GM19328 (cell line): ENCODE data around the gene ERC2.
"Not testable (repeated sequence)": the region's sequence is repeated elsewhere in the genome, so short reads cannot be mapped to it uniquely, and the experiment has no call there.

Experiments used
- ATAC-seq: cut with Tn5 transposase; IDR thresholded peaks from one replicate; pipeline ENCODE4 v1.9.1; 2021; ENCODE audit warnings: mild to moderate bottlenecking, moderate library complexity; ENCODE audit not compliant: unreplicated experiment

The ERC2 gene

DNA sequence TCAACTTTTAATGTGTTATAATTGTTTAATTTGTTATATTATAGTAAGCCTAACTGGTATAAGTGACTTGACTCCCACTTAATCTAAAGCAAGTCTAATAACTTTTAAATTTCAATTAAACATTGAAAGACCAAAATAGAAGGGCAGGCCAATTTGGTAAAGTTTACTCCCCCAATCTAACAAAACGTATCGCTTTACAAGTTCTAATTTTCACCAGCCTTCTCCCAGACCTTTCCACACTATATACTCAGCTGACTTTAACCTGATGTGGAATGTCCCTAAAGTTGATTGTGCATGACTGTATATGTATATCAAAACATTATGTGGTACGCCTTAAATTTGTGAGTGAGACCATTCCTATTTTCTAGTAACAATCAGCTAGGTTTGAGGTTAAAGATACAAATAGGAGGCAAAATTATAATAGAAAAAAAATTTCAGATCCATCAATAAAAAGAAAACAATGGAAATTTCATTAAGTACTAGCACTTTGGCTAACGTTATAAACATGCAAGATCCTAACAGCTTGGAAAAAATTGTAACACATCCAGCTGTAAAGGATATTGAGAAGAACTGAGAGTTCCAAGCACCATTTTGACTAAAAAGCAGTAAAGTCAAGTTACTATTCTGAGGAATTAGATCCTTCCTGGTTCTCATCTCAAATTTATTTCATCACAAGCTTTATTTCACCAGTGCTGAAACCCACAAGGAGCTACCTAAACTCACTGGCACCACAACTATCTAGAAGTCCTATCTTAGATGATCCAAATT is 199.5 kb downstream of the ERC2 start:
- ATAC-seq = no peak

- ATAC-seq = not testable (repeated sequence)
Measured at GRCh38 chr3:56261852-56262251, 206.4 kb downstream of the ERC2 start.

- ATAC-seq = no peak
Measured at GRCh38 chr3:56260262-56260661, 208.0 kb downstream of the ERC2 start.

- no peak for ATAC-seq
Measured at GRCh38 chr3:56257826-56258225, 210.4 kb downstream of the ERC2 start.

DNA sequence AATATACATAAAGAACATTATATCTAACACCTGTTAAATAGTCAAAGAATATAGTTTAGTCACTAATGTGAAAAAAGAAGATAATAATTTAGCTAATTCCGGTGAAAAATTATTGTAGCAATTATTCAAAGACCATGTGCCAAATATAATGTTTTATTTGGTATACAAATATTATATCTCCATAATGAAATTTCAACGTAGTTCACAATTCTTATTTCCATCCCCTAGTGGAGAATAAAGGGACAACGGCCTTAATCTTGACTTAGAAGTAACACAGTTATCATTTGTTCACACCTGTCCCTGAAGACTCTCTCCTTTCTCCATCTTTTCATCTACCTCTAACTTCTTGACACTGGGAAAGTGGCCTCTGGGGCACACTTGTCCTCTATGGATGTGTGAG is 213.4 kb downstream of the ERC2 start:
- ATAC-seq = no peak

- ATAC-seq = no peak
Measured at GRCh38 chr3:56253941-56254665, 214.2 kb downstream of the ERC2 start.

GRCh38 chr3:56251343-56251945 is 216.8 kb downstream of the ERC2 start:
- no peak for ATAC-seq

DNA sequence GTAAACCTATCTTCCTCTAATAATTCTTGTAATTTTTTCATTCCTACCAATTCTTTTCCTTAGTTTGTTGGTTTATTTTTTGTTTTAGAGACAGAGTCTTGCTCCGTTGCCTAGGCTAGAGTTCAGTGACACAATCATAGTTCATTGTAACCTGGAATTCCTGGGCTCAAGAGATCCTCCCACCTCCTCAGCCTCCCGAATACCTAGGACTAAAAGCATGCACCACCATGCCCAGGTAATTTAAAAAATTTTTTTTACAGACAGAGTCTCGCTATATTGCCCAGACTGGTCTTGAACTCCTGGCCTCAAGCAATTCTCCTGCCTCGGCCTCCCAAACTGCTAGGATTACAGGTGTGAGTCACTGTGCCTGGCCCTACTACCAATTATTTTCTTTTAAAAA is 220.2 kb downstream of the ERC2 start:
- no peak for ATAC-seq

DNA sequence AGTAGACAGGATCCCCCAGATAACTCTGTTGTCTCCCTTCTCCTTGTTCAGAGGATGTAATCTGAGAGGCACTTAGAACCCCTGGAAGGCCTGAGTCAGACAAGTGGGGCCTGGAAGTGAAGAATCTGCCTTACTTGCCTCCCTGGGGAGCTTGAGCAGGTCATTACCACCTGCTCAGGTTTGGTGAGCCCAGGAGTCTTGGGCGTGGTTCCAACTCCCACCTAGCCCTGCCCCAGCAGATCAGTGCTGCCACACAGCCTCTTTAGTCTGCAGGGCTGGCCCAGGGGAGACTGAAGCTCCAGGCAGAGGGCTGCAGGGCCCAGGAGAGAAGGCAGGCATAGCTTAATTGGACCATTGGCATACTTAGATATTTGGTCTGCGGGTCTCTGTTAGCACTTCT is 230.0 kb downstream of the ERC2 start:
- ATAC-seq = no peak

DNA sequence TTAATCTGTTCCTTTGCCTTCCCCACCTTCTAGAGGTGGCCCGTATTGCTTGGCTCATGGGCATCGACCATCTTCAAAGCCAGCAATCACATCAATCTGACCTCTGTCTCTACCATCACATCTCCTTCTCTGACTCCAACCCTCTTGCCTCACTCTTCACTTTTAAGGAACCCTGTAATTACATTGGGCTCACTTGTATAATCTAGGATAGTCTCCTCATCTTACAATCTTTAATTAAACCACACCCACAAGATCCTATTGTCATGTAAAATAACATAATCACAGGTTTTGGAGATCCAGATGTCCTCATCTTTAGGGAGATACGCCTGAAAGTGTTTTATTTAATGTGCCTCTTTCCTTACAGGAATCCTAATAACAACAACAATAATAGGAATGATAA is 234.5 kb downstream of the ERC2 start:
- ATAC-seq = no peak

- ATAC-seq = no peak
Measured at GRCh38 chr3:56229311-56229710, 239.0 kb downstream of the ERC2 start.

DNA sequence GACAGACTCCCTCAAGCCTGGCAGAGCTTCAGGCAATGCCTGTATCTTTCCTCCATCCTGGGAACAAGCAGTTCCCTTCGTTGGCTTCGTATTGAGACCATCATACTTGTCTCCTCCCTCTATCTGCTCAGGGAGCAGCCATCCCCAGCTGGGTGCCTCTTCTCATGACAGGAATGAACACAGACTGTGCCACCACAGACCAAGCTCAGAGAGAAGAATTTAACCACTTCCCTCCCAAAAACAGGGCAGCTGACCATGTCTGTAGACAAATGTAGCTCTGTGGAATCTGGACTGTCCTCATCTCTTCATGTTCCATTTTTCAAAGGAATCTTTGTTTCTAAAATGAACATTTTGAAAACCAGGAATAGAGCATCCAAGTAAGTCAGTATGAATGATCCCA is 245.4 kb downstream of the ERC2 start:
- ATAC-seq = no peak

DNA sequence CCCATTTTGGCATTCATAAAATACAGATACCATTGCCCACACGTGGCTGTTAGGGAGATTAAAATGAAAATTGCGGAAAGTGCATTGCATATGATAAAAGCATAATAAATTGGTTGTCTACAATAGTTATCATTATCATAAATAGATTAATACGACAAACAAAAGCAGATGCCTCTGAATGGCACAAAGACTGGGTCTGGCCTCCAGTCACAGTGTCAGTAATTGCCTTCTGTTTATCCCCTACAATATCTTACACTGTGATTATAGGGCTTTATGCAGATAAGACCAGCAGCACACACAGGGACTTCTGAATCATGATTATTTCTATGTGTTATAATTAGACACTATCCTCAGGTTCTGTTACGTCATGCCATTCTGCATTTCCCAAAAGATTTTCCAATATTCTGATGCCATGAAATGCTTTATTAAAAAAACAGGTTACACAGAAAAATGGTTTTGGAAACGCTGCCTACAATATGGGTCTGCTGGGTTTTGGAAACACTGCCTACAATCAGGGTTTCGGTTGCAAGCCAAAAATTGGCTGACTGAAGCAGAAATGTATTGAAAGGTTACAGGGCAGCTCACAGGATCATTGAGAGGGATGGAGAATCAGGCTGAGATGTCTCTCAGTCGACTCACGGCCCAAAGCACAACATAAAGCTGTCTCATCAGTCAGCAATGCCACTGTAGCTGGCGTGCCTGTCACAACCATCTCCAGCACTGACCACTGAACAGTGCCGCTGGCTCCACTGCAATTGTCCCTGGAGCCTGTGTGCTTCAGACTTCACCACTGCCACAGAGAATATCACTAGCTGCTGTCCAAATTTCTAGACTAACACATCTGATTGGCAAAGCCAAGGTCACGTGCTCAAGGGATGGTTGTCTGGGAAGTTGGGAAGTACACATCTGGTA is 248.1 kb downstream of the ERC2 start:
- ATAC-seq = no peak

GRCh38 chr3:56209982-56210751 is 258.1 kb downstream of the ERC2 start:
- ATAC-seq = no peak

- ATAC-seq = no peak
Measured at GRCh38 chr3:56207922-56208321, 260.3 kb downstream of the ERC2 start.

- no peak for ATAC-seq
Measured at GRCh38 chr3:56205406-56205805, 262.9 kb downstream of the ERC2 start.

- ATAC-seq = no peak
Measured at GRCh38 chr3:56202997-56203396, 265.3 kb downstream of the ERC2 start.

DNA sequence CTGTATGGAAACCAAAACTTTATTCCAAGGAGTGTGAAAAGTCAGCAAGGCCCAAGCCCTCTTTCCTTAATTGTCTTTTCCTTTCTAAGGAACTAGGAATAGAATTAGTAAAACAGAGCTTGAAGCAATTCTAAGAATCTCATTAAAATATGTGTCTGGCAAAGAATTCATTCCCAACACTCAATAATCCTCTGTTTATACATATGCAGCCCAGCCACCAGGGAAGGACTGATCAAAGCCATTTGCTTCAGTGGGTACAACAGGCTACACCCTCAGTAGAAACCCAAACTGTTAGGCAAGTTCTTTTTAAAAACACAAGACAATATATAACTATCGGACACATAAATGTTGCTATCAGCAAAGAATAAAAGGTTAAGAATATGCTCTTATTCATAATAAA is 266.9 kb downstream of the ERC2 start:
- ATAC-seq = no peak

- no peak for ATAC-seq
Measured at GRCh38 chr3:56200251-56200650, 268.0 kb downstream of the ERC2 start.

GRCh38 chr3:56197991-56198390 is 270.3 kb downstream of the ERC2 start:
- ATAC-seq = no peak
